ENCODE data around the gene ATG16L2.

GRCh38 chr11:72826942-72827480 is 12.8 kb downstream of the ATG16L2 start:
- TF ChIP-seq POLR2A (IDR thresholded peaks at IDR 0.05) (no peak), CTCF (IDR thresholded peaks at IDR 0.05) (no peak)

All from tibial nerve (tissue), 3 donors.